A549 (cell line): ENCODE results near the gene KIAA0232.

Experiments used
- EP300 ChIP-seq, 2 experiments: fragments of >200 bp; sonication (Bioruptor Twin); formaldehyde crosslinking; IDR thresholded peaks; 2 replicates in 1 of 2; 3 replicates in 1 of 2; pipeline ENCODE4 v1.6.1; 2016 to 2017
- HOXB13 ChIP-seq: fragments of 250-450 bp; sonication (Bioruptor Pico); IDR thresholded peaks from 2 replicates; pipeline ENCODE4 v1.5.0; 2020; ENCODE audit warnings: low read depth, mild to moderate bottlenecking, moderate library complexity
- MAFK ChIP-seq: fragments of 450-650 bp; IDR thresholded peaks from 2 replicates; pipeline ENCODE4 v1.6.1; 2014; ENCODE audit not compliant: partially characterized antibody
- POLR2A ChIP-seq: IDR thresholded peaks from 2 replicates; pipeline ENCODE4 v1.6.1; 2012; ENCODE audit warnings: mild to moderate bottlenecking, low read length
- RAD21 ChIP-seq, 2 experiments: fragments of >200 bp in 1 of 2; sonication (Bioruptor Twin) in 1 of 2; formaldehyde crosslinking in 1 of 2; IDR thresholded peaks in 1 of 2; conservative IDR thresholded peaks in 1 of 2; 2 replicates in 1 of 2; 3 replicates in 1 of 2; pipeline ENCODE4 v1.6.1; 2012 to 2018; ENCODE audit warnings: inconsistent platforms in 1 of 2
- SMC3 ChIP-seq: fragments of >200 bp; sonication (Bioruptor Twin); formaldehyde crosslinking; IDR thresholded peaks from 3 replicates; pipeline ENCODE4 v1.6.1; 2018; ENCODE audit warnings: inconsistent platforms
- TF ChIP-seq, protein P1 (sequence below): fragments of >200 bp; sonication (Bioruptor Twin); formaldehyde crosslinking; IDR thresholded peaks from 3 replicates; pipeline ENCODE4 v1.5.1; 2016
- TF ChIP-seq, protein P2 (sequence below): IDR thresholded peaks from 2 replicates; pipeline ENCODE4 v1.6.1; 2012

GRCh38 chr4:6849691-6850090, 67.2 kb downstream of the KIAA0232 start:
- TF ChIP-seq RAD21 (conservative IDR thresholded peaks at IDR 0.05 in 1 of 2, IDR thresholded peaks at IDR 0.05 in 1 of 2) (no peak), HOXB13 (CRISPR knock-in tag) (no peak), POLR2A (no peak), MAFK (no peak), EP300 (IDR thresholded peaks at IDR 0.05) (no peak), SMC3 (no peak)
- TF ChIP-seq, protein P1, sequence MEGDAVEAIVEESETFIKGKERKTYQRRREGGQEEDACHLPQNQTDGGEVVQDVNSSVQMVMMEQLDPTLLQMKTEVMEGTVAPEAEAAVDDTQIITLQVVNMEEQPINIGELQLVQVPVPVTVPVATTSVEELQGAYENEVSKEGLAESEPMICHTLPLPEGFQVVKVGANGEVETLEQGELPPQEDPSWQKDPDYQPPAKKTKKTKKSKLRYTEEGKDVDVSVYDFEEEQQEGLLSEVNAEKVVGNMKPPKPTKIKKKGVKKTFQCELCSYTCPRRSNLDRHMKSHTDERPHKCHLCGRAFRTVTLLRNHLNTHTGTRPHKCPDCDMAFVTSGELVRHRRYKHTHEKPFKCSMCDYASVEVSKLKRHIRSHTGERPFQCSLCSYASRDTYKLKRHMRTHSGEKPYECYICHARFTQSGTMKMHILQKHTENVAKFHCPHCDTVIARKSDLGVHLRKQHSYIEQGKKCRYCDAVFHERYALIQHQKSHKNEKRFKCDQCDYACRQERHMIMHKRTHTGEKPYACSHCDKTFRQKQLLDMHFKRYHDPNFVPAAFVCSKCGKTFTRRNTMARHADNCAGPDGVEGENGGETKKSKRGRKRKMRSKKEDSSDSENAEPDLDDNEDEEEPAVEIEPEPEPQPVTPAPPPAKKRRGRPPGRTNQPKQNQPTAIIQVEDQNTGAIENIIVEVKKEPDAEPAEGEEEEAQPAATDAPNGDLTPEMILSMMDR, result no peak
- TF ChIP-seq, protein P2, sequence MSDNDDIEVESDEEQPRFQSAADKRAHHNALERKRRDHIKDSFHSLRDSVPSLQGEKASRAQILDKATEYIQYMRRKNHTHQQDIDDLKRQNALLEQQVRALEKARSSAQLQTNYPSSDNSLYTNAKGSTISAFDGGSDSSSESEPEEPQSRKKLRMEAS, result no peak
